Endothelial cell (in vitro differentiated cells): ENCODE results near the gene AKT3. TPM values are rescaled to one million over a fixed set of nuclear protein-coding genes. Genes with fewer than 3 reads are reported as not detected.

Experiments
- DNase-seq: peaks from one replicate; pipeline ENCODE4 v3.0.0; 2021; ENCODE audit warnings: low spot score
- H3K27ac Mint-ChIP-seq: one replicate; pipeline ENCODE4 v1.8.0; 2021; ENCODE audit warnings: mixed read lengths, inconsistent platforms; ENCODE audit not compliant: unreplicated experiment
- H3K27me3 Mint-ChIP-seq: one replicate; pipeline ENCODE4 v1.8.0; 2021; ENCODE audit warnings: mild to moderate bottlenecking, moderate library complexity, mixed read lengths, inconsistent platforms; ENCODE audit not compliant: unreplicated experiment
- H3K36me3 Mint-ChIP-seq: one replicate; pipeline ENCODE4 v1.8.0; 2021; ENCODE audit warnings: mild to moderate bottlenecking, low read depth, mixed read lengths, inconsistent platforms; ENCODE audit not compliant: unreplicated experiment
- H3K4me1 Mint-ChIP-seq: one replicate; pipeline ENCODE4 v1.8.0; 2021; ENCODE audit warnings: mild to moderate bottlenecking, mixed read lengths, inconsistent platforms; ENCODE audit not compliant: unreplicated experiment
- H3K4me3 Mint-ChIP-seq: one replicate; pipeline ENCODE4 v1.8.0; 2021; ENCODE audit warnings: mild to moderate bottlenecking, mixed read lengths, inconsistent platforms; ENCODE audit not compliant: unreplicated experiment
- H3K9me3 Mint-ChIP-seq: one replicate; pipeline ENCODE4 v1.8.0; 2021; ENCODE audit warnings: mixed read lengths, inconsistent platforms; ENCODE audit not compliant: unreplicated experiment
- total RNA-seq: library from RNA; stranded (reverse); fragmentation: NEBNext Ultra II Directional; extraction: Animal tissue kit (Norgen Biotek cat#: 25700); gene quantifications from one replicate; pipeline ENCODE4 v1.2.1, GENCODE V29; 2021; ENCODE audit not compliant: unreplicated experiment
- TF ChIP-seq, protein P1 (sequence below): fragments of 200-600 bp; sonication (generic); IDR thresholded peaks from one replicate; pipeline ENCODE4 v1.5.0; 2021; ENCODE audit warnings: antibody characterized with exemption; ENCODE audit not compliant: unreplicated experiment

AKT3 gene
- total RNA-seq, 1 donor from 2014 or later, result 87.3 TPM

DNA sequence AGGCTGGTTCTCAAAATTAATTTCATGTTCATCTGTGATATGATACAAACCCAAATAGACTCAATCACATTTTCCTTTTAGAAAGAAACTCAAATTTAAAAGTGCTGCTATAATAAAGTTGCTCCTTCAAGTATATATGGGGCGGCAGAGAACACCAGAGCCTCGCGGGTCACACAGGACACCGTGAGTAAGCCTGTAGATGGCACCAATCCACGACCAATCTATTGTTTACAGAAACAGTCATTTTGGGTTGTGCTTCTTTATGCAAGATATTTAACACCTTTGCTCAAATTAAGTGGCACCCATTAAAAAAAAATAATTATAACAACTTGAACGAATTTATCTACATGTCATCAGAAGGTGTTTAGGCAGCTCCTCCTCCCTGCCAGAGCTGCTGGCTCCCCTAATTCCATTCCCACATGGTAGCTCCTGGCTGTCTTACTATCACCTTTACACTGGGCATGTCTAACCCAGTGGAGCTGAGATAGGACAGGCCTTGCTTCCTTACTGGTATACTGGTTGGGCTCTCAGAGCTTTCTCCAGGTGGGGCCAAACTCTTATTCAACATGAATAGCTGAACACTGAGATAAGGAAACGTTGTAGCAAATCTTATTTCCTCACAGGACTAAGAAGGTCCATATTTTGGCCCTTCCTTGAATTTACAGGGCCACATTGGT, 307.2 kb downstream of the AKT3 start:
- DNase-seq, result no peak
- Mint-ChIP-seq H3K36me3 (no peaks in the 10 kb centered on the region), H3K9me3 (no peaks in the 10 kb centered on the region), H3K4me3 (no peak overlapping the region), H3K4me1 (peaks cover 2% of the 10 kb centered on the region), H3K27me3 (no peaks in the 10 kb centered on the region), H3K27ac (no peak overlapping the region)
- TF ChIP-seq, protein P1, sequence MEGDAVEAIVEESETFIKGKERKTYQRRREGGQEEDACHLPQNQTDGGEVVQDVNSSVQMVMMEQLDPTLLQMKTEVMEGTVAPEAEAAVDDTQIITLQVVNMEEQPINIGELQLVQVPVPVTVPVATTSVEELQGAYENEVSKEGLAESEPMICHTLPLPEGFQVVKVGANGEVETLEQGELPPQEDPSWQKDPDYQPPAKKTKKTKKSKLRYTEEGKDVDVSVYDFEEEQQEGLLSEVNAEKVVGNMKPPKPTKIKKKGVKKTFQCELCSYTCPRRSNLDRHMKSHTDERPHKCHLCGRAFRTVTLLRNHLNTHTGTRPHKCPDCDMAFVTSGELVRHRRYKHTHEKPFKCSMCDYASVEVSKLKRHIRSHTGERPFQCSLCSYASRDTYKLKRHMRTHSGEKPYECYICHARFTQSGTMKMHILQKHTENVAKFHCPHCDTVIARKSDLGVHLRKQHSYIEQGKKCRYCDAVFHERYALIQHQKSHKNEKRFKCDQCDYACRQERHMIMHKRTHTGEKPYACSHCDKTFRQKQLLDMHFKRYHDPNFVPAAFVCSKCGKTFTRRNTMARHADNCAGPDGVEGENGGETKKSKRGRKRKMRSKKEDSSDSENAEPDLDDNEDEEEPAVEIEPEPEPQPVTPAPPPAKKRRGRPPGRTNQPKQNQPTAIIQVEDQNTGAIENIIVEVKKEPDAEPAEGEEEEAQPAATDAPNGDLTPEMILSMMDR, result no peak

DNA sequence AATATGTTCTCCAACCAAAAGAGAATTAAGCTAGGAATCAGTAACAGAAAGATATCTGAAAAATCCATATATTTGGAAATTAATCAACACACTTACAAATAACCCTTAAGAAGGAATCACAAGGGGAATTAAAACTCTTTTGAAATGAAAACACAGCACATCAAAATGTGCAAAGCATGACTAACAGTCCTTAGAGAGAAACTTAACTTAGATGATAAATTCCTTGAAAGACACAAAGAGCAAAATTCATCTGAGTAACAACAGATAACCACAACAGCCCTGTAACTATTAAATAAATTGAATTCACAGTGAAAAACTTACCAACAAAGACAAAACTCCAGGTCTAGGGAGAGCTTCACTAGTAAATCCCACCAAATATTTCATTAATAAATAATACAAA, 310.4 kb downstream of the AKT3 start:
- Mint-ChIP-seq H3K4me3 (no peak overlapping the region), H3K4me1 (peaks cover 9% of the 10 kb centered on the region), H3K27ac (no peak overlapping the region), H3K9me3 (no peaks in the 10 kb centered on the region), H3K27me3 (no peaks in the 10 kb centered on the region), H3K36me3 (no peaks in the 10 kb centered on the region)
- TF ChIP-seq, protein P1, result no peak
- no peak for DNase-seq

DNA sequence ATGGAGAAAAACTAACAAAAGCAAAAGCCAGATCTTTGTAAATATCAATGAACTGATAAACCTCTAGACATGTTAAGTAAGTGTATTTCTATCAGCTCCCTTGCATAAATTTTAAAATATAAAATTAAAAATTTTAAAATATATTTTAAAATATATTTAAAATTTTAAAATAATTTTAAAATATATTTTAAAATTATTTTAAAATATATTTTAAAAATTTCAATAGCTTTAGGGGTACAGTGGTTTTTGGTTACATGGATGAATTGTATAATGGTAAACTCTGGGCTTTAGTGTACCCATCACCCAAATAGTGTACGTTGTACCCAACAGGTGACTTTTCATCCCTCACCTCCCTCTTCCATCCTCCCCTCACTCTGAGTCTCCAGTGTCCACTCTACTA, 315.0 kb downstream of the AKT3 start:
- Mint-ChIP-seq H3K9me3 (no peaks in the 10 kb centered on the region), H3K4me3 (no peak overlapping the region), H3K36me3 (no peaks in the 10 kb centered on the region), H3K4me1 (peaks cover 7% of the 10 kb centered on the region), H3K27me3 (no peaks in the 10 kb centered on the region), H3K27ac (no peak overlapping the region)
- TF ChIP-seq, protein P1, result no peak
- DNase-seq, result no peak

DNA sequence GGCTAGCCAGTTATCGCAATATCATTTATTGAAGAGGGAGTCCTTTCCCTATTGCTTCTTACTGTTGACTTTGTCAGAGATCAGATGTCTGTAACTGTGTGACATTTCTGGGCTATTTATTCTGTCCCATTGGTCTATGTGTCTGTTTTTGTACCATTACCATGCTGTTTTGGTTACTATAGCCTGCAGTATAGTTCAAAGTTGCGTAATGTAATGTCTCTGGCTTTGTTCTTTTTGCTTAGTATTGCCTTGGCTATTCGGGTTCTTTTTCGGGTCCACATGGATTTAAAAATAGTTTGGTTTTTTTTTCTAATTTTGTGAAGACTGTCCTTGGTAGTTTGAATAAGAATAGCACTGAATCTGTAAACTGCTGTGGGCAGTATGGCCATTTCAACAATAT, 320.5 kb downstream of the AKT3 start:
- no peak overlapping the region for H3K4me3 Mint-ChIP-seq
- H3K9me3 Mint-ChIP-seq, result no peaks in the 10 kb centered on the region
- H3K27me3 Mint-ChIP-seq, result peaks cover 2% of the 10 kb centered on the region
- DNase-seq, result no peak
- H3K4me1 Mint-ChIP-seq, result peaks cover 7% of the 10 kb centered on the region
- TF ChIP-seq, protein P1, result no peak
- no peak overlapping the region for H3K27ac Mint-ChIP-seq
- peaks cover 3% of the 10 kb centered on the region for H3K36me3 Mint-ChIP-seq

DNA sequence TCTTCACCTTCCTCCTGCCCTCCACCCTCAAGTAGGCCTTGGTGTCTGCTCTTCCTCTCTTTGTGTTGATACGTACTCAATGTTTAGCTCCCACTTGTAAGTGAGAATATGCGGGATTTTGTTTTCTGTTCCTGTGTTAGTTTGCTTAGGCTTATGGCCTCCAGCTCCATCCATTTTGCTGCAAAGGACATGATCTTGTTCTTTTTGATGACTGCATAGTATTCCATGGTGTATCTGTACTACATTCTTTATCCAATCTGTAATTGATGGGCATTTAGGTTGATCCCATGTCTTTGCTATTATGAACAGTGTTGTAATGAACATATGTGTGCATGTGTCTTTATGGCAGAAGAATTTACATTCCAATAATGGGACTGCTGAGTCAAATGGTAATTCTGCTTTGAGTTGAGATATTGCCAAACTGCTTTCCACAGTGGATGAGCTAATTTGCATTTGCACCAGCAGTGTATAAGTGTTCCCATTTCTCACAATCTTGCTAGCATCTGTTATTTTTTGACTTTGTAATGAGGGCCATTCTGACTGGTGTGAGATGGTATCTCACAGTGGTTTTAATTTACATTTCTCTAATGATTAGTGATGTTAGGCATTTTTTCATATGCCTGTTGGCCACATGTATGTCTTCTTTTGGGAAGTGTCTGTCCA, 321.5 kb downstream of the AKT3 start:
- Mint-ChIP-seq H3K27ac (no peak overlapping the region), H3K4me3 (no peak overlapping the region), H3K4me1 (peaks cover 8% of the 10 kb centered on the region), H3K36me3 (peaks cover 3% of the 10 kb centered on the region), H3K9me3 (no peaks in the 10 kb centered on the region), H3K27me3 (peaks cover 2% of the 10 kb centered on the region)
- no peak for DNase-seq
- TF ChIP-seq, protein P1, result no peak
